SU-DHL-6 (cell line): Measurements from ENCODE around the gene RBMS3.

Experiments
- H2AFZ ChIP-seq: fragments of 200-600 bp; sonication (generic); 2 replicates; pipeline ENCODE4 v1.6.1; 2014; ENCODE audit warnings: low read depth, mild to moderate bottlenecking, moderate library complexity, mixed read lengths, antibody characterized with exemption, low read length; ENCODE audit not compliant: severe bottlenecking
- H3F3A ChIP-seq: fragments of 200-600 bp; shearing (Covaris generic); 2 replicates; pipeline ENCODE4 v1.6.0; 2016; ENCODE audit warnings: antibody characterized with exemption, mild to moderate bottlenecking; ENCODE audit not compliant: insufficient read depth
- H3K27ac ChIP-seq: fragments of 200-600 bp; sonication (generic); 2 replicates; pipeline ENCODE4 v1.5.1; 2016; ENCODE audit warnings: low read depth, mild to moderate bottlenecking, low read length, moderate library complexity, mixed read lengths
- H3K27me3 ChIP-seq: fragments of 200-600 bp; sonication (generic), shearing (Covaris generic); 2 replicates; pipeline ENCODE4 v1.6.0; 2014; ENCODE audit warnings: mild to moderate bottlenecking, low read length
- H3K36me3 ChIP-seq: fragments of 200-600 bp; sonication (generic); 2 replicates; pipeline ENCODE4 v1.6.1; 2014; ENCODE audit warnings: mild to moderate bottlenecking, low read length, mixed read lengths
- H3K4me2 ChIP-seq: fragments of 300-600, 200-600 bp; shearing (Covaris generic), sonication (generic); 2 replicates; pipeline ENCODE4 v1.6.0; 2014; ENCODE audit warnings: low read length, low read depth, mild to moderate bottlenecking; ENCODE audit not compliant: poor library complexity, severe bottlenecking
- H3K4me3 ChIP-seq: fragments of 200-600 bp; sonication (generic); 2 replicates; pipeline ENCODE4 v1.5.1; 2014; ENCODE audit warnings: antibody characterized with exemption, low read length, mild to moderate bottlenecking, mixed read lengths; ENCODE audit not compliant: insufficient read depth, poor library complexity, severe bottlenecking
- H3K79me2 ChIP-seq: fragments of 200-600 bp; sonication (generic); 2 replicates; pipeline ENCODE4 v1.6.1; 2014; ENCODE audit warnings: mild to moderate bottlenecking, low read length, moderate library complexity; ENCODE audit not compliant: insufficient read depth
- H3K9ac ChIP-seq: fragments of 200-600 bp; sonication (generic); 2 replicates; pipeline ENCODE4 v1.7.0; 2014; ENCODE audit warnings: mild to moderate bottlenecking, low read length
- H3K9me2 ChIP-seq: fragments of 200-600 bp; sonication (generic); replicated peaks from 2 replicates; pipeline ENCODE4 v1.6.1; 2014; ENCODE audit warnings: low read length; ENCODE audit not compliant: insufficient read depth
- H3K9me3 ChIP-seq: fragments of 200-600 bp; sonication (generic); 2 replicates; pipeline ENCODE4 v1.6.1; 2014; ENCODE audit warnings: low read length, mixed read lengths; ENCODE audit not compliant: insufficient read depth
- H4K20me1 ChIP-seq: fragments of 200-600 bp; sonication (generic); 2 replicates; pipeline ENCODE4 v1.6.1; 2014; ENCODE audit warnings: low read depth, mild to moderate bottlenecking, antibody characterized with exemption, low read length, moderate library complexity, mixed read lengths
- EZH2phosphoT487 ChIP-seq: fragments of 200-600 bp; sonication (generic), shearing (Covaris generic); conservative IDR thresholded peaks from 2 replicates; pipeline ENCODE4 v1.6.1; 2018; ENCODE audit warnings: mild to moderate bottlenecking, antibody characterized with exemption, low read length, moderate library complexity, mixed read lengths
- TF ChIP-seq, protein P1 (sequence below): fragments of 200-600 bp; sonication (generic); IDR thresholded peaks from one replicate; pipeline ENCODE4 v1.5.1; 2017; ENCODE audit warnings: antibody characterized with exemption, mild to moderate bottlenecking, low read length, moderate library complexity; ENCODE audit not compliant: insufficient read depth, poor library complexity, severe bottlenecking

RBMS3 gene

DNA sequence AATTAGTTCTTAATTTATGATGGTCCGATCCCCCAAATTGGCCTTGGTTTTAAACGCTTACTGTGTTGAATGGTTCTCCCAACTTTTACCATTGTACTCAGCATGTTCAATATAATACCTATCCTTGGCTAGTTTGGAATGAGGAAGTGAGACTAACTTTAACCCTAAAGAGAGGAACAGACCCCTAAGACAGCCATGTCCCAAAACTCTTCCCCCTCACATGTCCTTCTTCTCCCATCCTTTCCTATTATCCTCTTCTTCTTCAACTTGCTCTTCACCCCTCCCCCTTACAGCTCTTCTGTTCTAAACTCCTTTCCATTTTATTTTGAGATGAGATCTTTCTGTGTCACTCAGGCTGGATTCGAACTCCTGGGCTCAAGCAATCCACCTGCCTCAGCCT is 116.5 kb downstream of the RBMS3 start:
- Histone ChIP-seq H3K9ac (no peak overlapping the region), H2AFZ (no peak overlapping the region), H3K36me3 (no peaks in the 10 kb centered on the region), H3K79me2 (no peaks in the 10 kb centered on the region), H3F3A (no peaks in the 10 kb centered on the region), H3K27ac (no peak overlapping the region), H4K20me1 (no peaks in the 10 kb centered on the region), H3K4me2 (no peak overlapping the region), H3K27me3 (no peaks in the 10 kb centered on the region), H3K9me2 (no peaks in the 10 kb centered on the region), H3K9me3 (no peaks in the 10 kb centered on the region), H3K4me3 (no peak overlapping the region)
- TF ChIP-seq EZH2phosphoT487 = no peak

DNA sequence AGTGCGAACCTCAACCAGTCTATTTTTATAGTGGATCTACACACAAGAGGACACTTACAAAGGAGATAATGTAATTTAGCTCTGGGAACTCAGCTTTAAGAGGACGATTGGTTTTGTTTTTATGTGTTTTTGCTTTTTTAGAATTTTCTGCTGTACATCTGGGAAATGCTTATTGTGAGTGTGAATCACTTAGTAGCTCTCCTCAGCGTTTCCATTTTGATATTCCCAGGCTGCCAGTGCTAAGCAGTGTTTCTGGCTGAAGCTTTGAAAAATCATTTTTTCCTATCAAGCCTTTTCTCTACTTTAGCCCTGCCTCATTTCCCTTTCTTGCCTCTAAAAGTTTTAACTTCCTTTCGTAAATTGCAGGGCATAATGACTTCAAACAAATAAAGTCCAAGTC is 117.9 kb downstream of the RBMS3 start:
- Histone ChIP-seq H3K27me3 (no peaks in the 10 kb centered on the region), H3K9me3 (no peaks in the 10 kb centered on the region), H3K36me3 (no peaks in the 10 kb centered on the region), H3K79me2 (no peaks in the 10 kb centered on the region), H3K4me3 (no peak overlapping the region), H4K20me1 (no peaks in the 10 kb centered on the region), H3K9ac (no peak overlapping the region), H2AFZ (no peak overlapping the region), H3K9me2 (no peaks in the 10 kb centered on the region), H3K4me2 (no peak overlapping the region), H3F3A (no peaks in the 10 kb centered on the region), H3K27ac (no peak overlapping the region)
- TF ChIP-seq EZH2phosphoT487 = no peak
- TF ChIP-seq, protein P1, sequence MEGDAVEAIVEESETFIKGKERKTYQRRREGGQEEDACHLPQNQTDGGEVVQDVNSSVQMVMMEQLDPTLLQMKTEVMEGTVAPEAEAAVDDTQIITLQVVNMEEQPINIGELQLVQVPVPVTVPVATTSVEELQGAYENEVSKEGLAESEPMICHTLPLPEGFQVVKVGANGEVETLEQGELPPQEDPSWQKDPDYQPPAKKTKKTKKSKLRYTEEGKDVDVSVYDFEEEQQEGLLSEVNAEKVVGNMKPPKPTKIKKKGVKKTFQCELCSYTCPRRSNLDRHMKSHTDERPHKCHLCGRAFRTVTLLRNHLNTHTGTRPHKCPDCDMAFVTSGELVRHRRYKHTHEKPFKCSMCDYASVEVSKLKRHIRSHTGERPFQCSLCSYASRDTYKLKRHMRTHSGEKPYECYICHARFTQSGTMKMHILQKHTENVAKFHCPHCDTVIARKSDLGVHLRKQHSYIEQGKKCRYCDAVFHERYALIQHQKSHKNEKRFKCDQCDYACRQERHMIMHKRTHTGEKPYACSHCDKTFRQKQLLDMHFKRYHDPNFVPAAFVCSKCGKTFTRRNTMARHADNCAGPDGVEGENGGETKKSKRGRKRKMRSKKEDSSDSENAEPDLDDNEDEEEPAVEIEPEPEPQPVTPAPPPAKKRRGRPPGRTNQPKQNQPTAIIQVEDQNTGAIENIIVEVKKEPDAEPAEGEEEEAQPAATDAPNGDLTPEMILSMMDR = no peak

DNA sequence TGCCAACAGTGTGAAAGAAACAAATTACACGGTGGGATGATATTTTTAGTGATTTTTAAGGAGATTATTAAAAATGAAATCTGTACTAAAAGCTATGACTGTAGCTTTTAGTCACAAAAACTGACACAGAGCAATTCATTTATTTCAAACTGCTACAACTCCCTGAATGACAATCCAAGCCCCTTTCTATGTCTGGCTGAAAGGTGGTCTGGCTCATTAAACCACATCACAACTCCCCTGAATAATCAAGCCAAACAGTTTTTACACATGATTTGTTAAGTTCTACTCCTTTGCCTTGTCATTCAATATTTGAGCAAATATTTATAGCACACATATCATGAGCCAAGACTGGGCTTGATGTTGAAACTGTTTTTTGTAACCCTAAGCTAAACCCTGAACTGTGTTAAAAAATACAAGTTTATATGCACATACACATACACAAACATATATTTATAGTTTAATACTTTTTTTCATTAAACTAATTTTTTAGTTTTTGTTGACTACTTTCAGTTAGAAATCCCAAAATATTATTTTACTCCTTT is 125.5 kb downstream of the RBMS3 start:
- H3K27ac ChIP-seq = no peak overlapping the region
- no peak for TF ChIP-seq EZH2phosphoT487
- TF ChIP-seq, protein P1 = no peak

DNA sequence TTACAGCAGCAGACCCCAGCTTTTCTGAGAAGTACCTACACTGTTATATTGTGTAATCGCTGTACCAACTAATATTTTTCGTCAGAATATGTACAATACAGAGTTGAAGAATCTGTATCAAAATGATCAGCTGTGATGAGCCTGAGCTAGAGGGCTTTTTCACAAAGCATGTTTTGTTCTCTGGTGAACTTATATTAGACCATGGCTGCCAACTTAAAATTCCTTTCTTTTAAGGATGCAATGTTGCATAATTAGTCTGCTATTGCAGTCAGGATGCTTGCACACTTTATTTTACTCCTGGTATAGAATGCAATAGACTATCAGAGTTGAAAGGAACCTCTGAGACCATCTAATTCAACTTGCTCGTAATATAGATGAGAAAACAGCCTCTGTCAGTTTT is 127.8 kb downstream of the RBMS3 start:
- Histone ChIP-seq H3K36me3 (no peaks in the 10 kb centered on the region), H3K9me2 (no peaks in the 10 kb centered on the region), H3K27me3 (no peaks in the 10 kb centered on the region), H3K79me2 (no peaks in the 10 kb centered on the region), H3K4me2 (no peak overlapping the region), H3K9me3 (no peaks in the 10 kb centered on the region), H4K20me1 (no peaks in the 10 kb centered on the region), H3K9ac (no peak overlapping the region), H3K27ac (no peak overlapping the region), H3K4me3 (no peak overlapping the region), H3F3A (peaks cover 20% of the 10 kb centered on the region), H2AFZ (no peak overlapping the region)
- TF ChIP-seq, protein P1 = no peak
- TF ChIP-seq EZH2phosphoT487 = no peak

More for the DNA sequence above, 125.5 kb downstream of the RBMS3 start:
- no peaks in the 10 kb centered on the region for H3K27me3 ChIP-seq
- no peak overlapping the region for H2AFZ ChIP-seq
- no peaks in the 10 kb centered on the region for H3K9me2 ChIP-seq
- no peaks in the 10 kb centered on the region for H3K79me2 ChIP-seq
- no peaks in the 10 kb centered on the region for H3K9me3 ChIP-seq
- H3K9ac ChIP-seq = no peak overlapping the region
- H3F3A ChIP-seq = peaks cover 14% of the 10 kb centered on the region
- no peak overlapping the region for H3K4me3 ChIP-seq
- H3K36me3 ChIP-seq = no peaks in the 10 kb centered on the region
- H4K20me1 ChIP-seq = no peaks in the 10 kb centered on the region
- peak overlapping the region; percentile 23 for H3K4me2 ChIP-seq
